Calu3 (cell line): ENCODE measurements around the gene SETSIP. TPM values are rescaled to one million over a fixed set of nuclear protein-coding genes. Genes with fewer than 3 reads are reported as not detected.

Experiments used
- total RNA-seq: library from RNA; stranded (reverse); gene quantifications from 2 replicates; pipeline ENCODE4 v1.2.3, GENCODE V29; 2022

The SETSIP gene
- total RNA-seq, 1 experiment from 2014 or later: not detected

Other genes with a start within 250 kb of the SETSIP start
- gene TGFBR3, start 189.3 kb downstream of the SETSIP start, total RNA-seq: 7.7 and 10.8 TPM in 2 replicates
- gene BRDT, start 126.0 kb downstream of the SETSIP start, total RNA-seq: not detected in 2 replicates
- 4.4 and 5.3 TPM in 2 replicates for gene EPHX4, start 45.4 kb downstream of the SETSIP start, total RNA-seq
- 3.8 and 4.0 TPM in 2 replicates for gene BTBD8, start 4.9 kb upstream of the SETSIP start, total RNA-seq
- not detected in 2 replicates for gene C1orf146, start 142.5 kb upstream of the SETSIP start, total RNA-seq
- gene GLMN, start 223.6 kb upstream of the SETSIP start, total RNA-seq: 13.3 and 15.3 TPM in 2 replicates
- 21.6 and 22.5 TPM in 2 replicates for gene RPAP2, start 223.6 kb upstream of the SETSIP start, total RNA-seq